Sigmoid colon (tissue), 4 donors: Measurements from ENCODE around the gene TSPAN33.

Experiments used
- CTCF ChIP-seq, 4 experiments: fragments of 450-650 bp in 3 of 4; fragments of 200-600 bp in 1 of 4; IDR thresholded peaks; one replicate each; pipeline ENCODE4 v1.5.1; 2016 to 2019; ENCODE audit warnings: antibody characterized with exemption in 4 of 4, mild to moderate bottlenecking in 3 of 4, moderate library complexity in 2 of 4
- EP300 ChIP-seq, 4 donors: sonication (generic); formaldehyde crosslinking; IDR thresholded peaks; one replicate each; pipeline ENCODE4 v1.6.1; 2017; ENCODE audit warnings: antibody characterized with exemption in 4 of 4
- POLR2A ChIP-seq, 2 donors: fragments of 450-650 bp; IDR thresholded peaks; one replicate each; pipeline ENCODE4 v1.6.1; 2016; ENCODE audit warnings: antibody characterized with exemption in 2 of 2, mild to moderate bottlenecking in 2 of 2, moderate library complexity in 2 of 2
- POLR2AphosphoS5 ChIP-seq, 4 donors: sonication (generic); formaldehyde crosslinking; IDR thresholded peaks; one replicate each; pipeline ENCODE4 v1.6.1; 2017; ENCODE audit warnings: antibody characterized with exemption in 4 of 4

- TF ChIP-seq CTCF (IDR thresholded peaks at IDR 0.05) (no peak), POLR2AphosphoS5 (IDR thresholded peaks at IDR 0.05) (no peak), EP300 (IDR thresholded peaks at IDR 0.05) (no peak), POLR2A (IDR thresholded peaks at IDR 0.05) (no peak)
Measured at GRCh38 chr7:129103561-129104324, 40.8 kb upstream of the TSPAN33 start.
